ENCODE measurements around the gene LPCAT4. TPM values are rescaled to one million over a fixed set of nuclear protein-coding genes. Genes with fewer than 3 reads are reported as not detected.

Gene LPCAT4
- total RNA-seq, 1 donor: 11.9 TPM

GRCh38 chr15:34336231-34336990 is 30.6 kb downstream of the LPCAT4 start:
- Histone ChIP-seq H3K36me3 (ENCODE audit: insufficient read depth, low read length) (peaks cover 16% of the 10 kb centered on the region), H3K9me3 (ENCODE audit: low read depth, low read length) (no peaks in the 10 kb centered on the region), H2AFZ (ENCODE audit: low read length) (peak overlapping the region; percentile 73), H3K4me1 (ENCODE audit: insufficient read depth, low read length) (peaks cover 35% of the 10 kb centered on the region), H3K27ac (ENCODE audit: low read depth, low read length) (peak overlapping the region; percentile 72), H4K20me1 (ENCODE audit: insufficient read depth, low read length) (no peaks in the 10 kb centered on the region), H3K27me3 (ENCODE audit: insufficient read depth, low read length) (no peaks in the 10 kb centered on the region), H3K4me3 (ENCODE audit: insufficient read depth, low read length) (peak overlapping the region; percentile 99), H3K4me2 (ENCODE audit: insufficient read depth, low read length) (peak overlapping the region; percentile 99), H3K79me2 (ENCODE audit: insufficient read depth, low read length) (peaks cover 62% of the 10 kb centered on the region)
- peak; percentile 27 for DNase-seq (ENCODE audit: insufficient read length, low spot score, missing footprints)
- TF ChIP-seq CTCF (IDR thresholded peaks at IDR 0.05; ENCODE audit: extremely low read depth, low read depth, low read length): no peak

GRCh38 chr15:34335176-34336032 is 31.6 kb downstream of the LPCAT4 start:
- no peaks in the 10 kb centered on the region for H3K27me3 ChIP-seq (ENCODE audit: insufficient read depth, low read length)
- peaks cover 14% of the 10 kb centered on the region for H3K36me3 ChIP-seq (ENCODE audit: insufficient read depth, low read length)
- peak overlapping the region; percentile 52 for H2AFZ ChIP-seq (ENCODE audit: low read length)
- H3K4me1 ChIP-seq (ENCODE audit: insufficient read depth, low read length): peaks cover 35% of the 10 kb centered on the region
- peak overlapping the region; percentile 50 for H3K27ac ChIP-seq (ENCODE audit: low read depth, low read length)
- H3K4me3 ChIP-seq (ENCODE audit: insufficient read depth, low read length): peak overlapping the region; percentile 53
- DNase-seq (ENCODE audit: insufficient read length, low spot score, missing footprints): no peak
- no peaks in the 10 kb centered on the region for H4K20me1 ChIP-seq (ENCODE audit: insufficient read depth, low read length)
- TF ChIP-seq CTCF (IDR thresholded peaks at IDR 0.05; ENCODE audit: extremely low read depth, low read depth, low read length): no peak
- peaks cover 59% of the 10 kb centered on the region for H3K79me2 ChIP-seq (ENCODE audit: insufficient read depth, low read length)
- no peaks in the 10 kb centered on the region for H3K9me3 ChIP-seq (ENCODE audit: low read depth, low read length)
- H3K4me2 ChIP-seq (ENCODE audit: insufficient read depth, low read length): peak overlapping the region; percentile 99

- Histone ChIP-seq H3K4me3 (ENCODE audit: insufficient read depth, low read length) (peak overlapping the region; percentile 53), H4K20me1 (ENCODE audit: insufficient read depth, low read length) (no peaks in the 10 kb centered on the region), H2AFZ (ENCODE audit: low read length) (no peak overlapping the region), H3K9me3 (ENCODE audit: low read depth, low read length) (no peaks in the 10 kb centered on the region), H3K27ac (ENCODE audit: low read depth, low read length) (peak overlapping the region; percentile 50), H3K4me2 (ENCODE audit: insufficient read depth, low read length) (peak overlapping the region; percentile 99), H3K4me1 (ENCODE audit: insufficient read depth, low read length) (peaks cover 35% of the 10 kb centered on the region), H3K79me2 (ENCODE audit: insufficient read depth, low read length) (peaks cover 57% of the 10 kb centered on the region), H3K27me3 (ENCODE audit: insufficient read depth, low read length) (no peaks in the 10 kb centered on the region), H3K36me3 (ENCODE audit: insufficient read depth, low read length) (peaks cover 9% of the 10 kb centered on the region)
- no peak for DNase-seq (ENCODE audit: insufficient read length, low spot score, missing footprints)
- TF ChIP-seq CTCF (IDR thresholded peaks at IDR 0.05; ENCODE audit: extremely low read depth, low read depth, low read length): no peak
Measured at GRCh38 chr15:34334672-34335071, 32.3 kb downstream of the LPCAT4 start.

All from osteoblast (primary cell).